Common myeloid progenitor, CD34-positive (primary cell): ENCODE results near the gene TBCD.

ENCODE experiments used
- CTCF ChIA-PET: fragments of 350-600 bp; sonication (Branson Sonifier 250); formaldehyde crosslinking; loops from one replicate; lab custom pipeline; 2021; ENCODE audit warnings: antibody characterized with exemption; lab: Charles Lee
- POLR2A ChIA-PET: fragments of 350-600 bp; sonication (Branson Sonifier 250); formaldehyde crosslinking; loops from one replicate; lab custom pipeline; 2021; ENCODE audit warnings: antibody characterized with exemption; lab: Charles Lee
- DNase-seq, 3 donors: peaks; one replicate each; pipeline versions ENCODE4 v3.0.0 to v3.0.0-alpha.2; 2013
- H3K27ac ChIP-seq, 2 experiments: 1 replicate in 1 of 2; 2 replicates in 1 of 2; pipeline ENCODE4 v1.7.0; 2013; ENCODE audit warnings: inconsistent platforms in 2 of 2, low read length in 2 of 2, mild to moderate bottlenecking in 2 of 2, low read depth in 1 of 2, moderate library complexity in 1 of 2; ENCODE audit not compliant: severe bottlenecking in 2 of 2, insufficient read depth in 1 of 2, poor library complexity in 1 of 2
- H3K27me3 ChIP-seq, 5 experiments: replicated peaks in 2 of 5; 1 replicate in 3 of 5; 2 replicates in 2 of 5; pipeline versions ENCODE4 v1.6.1 to v1.7.0; 2013; ENCODE audit warnings: low read length in 4 of 5, mild to moderate bottlenecking in 2 of 5, moderate library complexity in 2 of 5, inconsistent platforms in 1 of 5; ENCODE audit not compliant: insufficient read depth in 5 of 5, control insufficient read depth in 4 of 5
- H3K36me3 ChIP-seq, 4 experiments: 1 replicate in 2 of 4; 2 replicates in 2 of 4; pipeline versions ENCODE4 v1.6.1 to v1.7.0; 2013; ENCODE audit warnings: low read length in 3 of 4, control low read depth in 1 of 4, mild to moderate bottlenecking in 1 of 4; ENCODE audit not compliant: control insufficient read depth in 4 of 4, insufficient read depth in 4 of 4
- H3K4me1 ChIP-seq, 4 experiments: 1 replicate in 3 of 4; 2 replicates in 1 of 4; pipeline versions ENCODE4 v1.6.1 to v1.7.1; 2013; ENCODE audit warnings: low read length in 3 of 4, mild to moderate bottlenecking in 3 of 4, control low read depth in 1 of 4, inconsistent platforms in 1 of 4, moderate library complexity in 1 of 4; ENCODE audit not compliant: control insufficient read depth in 4 of 4, insufficient read depth in 4 of 4; ENCODE audit errors: control extremely low read depth in 1 of 4
- H3K4me3 ChIP-seq, 7 experiments: 1 replicate in 4 of 7; 2 replicates in 3 of 7; pipeline versions ENCODE4 v1.5.1 to v1.7.0; 2013; ENCODE audit warnings: mild to moderate bottlenecking in 7 of 7, low read length in 6 of 7, moderate library complexity in 6 of 7, inconsistent platforms in 2 of 7, low read depth in 2 of 7, control low read depth in 1 of 7; ENCODE audit not compliant: insufficient read depth in 4 of 7, control insufficient read depth in 1 of 7; ENCODE audit errors: extremely low read depth in 1 of 7
- H3K9me3 ChIP-seq, 5 experiments: 1 replicate in 4 of 5; 2 replicates in 1 of 5; pipeline versions ENCODE4 v1.6.1 to v1.7.1; 2013; ENCODE audit warnings: low read length in 4 of 5, mild to moderate bottlenecking in 2 of 5, inconsistent platforms in 1 of 5, low read depth in 1 of 5, moderate library complexity in 1 of 5; ENCODE audit not compliant: control insufficient read depth in 4 of 5, insufficient read depth in 2 of 5; ENCODE audit errors: control extremely low read depth in 1 of 5
- WGBS: methylation state at CpG from one replicate; pipeline ENCODE4 v1.1.5; 2013; ENCODE audit not compliant: insufficient coverage; 5-methylcytosine and 5-hydroxymethylcytosine counted together

Gene TBCD

DNA sequence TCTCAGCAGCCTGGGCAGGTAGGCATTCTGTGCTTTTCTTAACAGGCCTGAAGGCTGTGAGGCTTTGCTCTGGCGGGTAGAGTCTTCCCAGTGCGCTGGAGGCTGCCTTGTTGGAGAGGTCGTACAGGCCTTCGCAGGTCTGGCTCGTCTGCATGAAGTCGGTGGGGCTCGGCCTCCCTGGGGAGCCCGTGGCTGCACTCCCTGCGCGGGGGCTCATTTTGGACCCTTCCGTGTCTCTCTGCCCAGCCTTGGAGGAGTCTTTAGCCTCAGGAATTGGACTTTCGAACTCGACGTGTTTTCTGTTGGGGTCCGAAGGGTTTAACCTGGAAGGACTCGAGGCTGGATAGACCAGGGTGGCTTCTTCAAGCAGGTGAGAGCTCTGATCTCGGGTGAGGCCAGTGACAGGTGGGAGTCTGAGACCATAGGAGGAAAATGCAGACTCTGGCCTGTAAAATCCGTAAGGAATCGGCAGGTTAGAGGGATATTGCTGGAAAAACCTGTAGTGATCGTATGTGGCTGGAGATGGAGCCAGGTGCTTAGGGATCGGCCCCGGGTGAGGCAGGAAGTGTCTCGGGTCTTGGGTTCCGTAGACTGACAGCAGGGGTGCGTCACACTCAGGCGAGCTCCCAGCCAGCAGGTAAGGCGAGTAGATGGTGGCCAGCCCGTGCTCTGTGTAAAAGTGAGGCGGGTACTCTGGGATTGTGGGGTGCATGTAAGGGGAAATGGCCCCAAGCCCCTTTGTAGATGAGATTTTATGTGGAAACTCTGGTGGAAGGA, 79.4 kb downstream of the TBCD start:
- ChIA-PET CTCF (interaction anchor here (1.5 to 2.3 kb wide), 2 partner anchors 14 to 163 kb away, joined by 4 to 7 read pairs; no protein-coding TSS in a partner anchor), POLR2A (no interaction called here)
- WGBS: 97% methylated on average over 29 of the region's 29 CpGs
- H3K27me3 ChIP-seq: no peaks in the 10 kb centered on the region
- H3K9me3 ChIP-seq: no peaks in the 10 kb centered on the region
- peaks cover 0 to 23% (median 15%) of the 10 kb centered on the region in 4 experiments for H3K36me3 ChIP-seq
- no peak overlapping the region for H3K27ac ChIP-seq
- no peak overlapping the region for H3K4me3 ChIP-seq
- DNase-seq: no peak
- no peaks in the 10 kb centered on the region for H3K4me1 ChIP-seq

DNA sequence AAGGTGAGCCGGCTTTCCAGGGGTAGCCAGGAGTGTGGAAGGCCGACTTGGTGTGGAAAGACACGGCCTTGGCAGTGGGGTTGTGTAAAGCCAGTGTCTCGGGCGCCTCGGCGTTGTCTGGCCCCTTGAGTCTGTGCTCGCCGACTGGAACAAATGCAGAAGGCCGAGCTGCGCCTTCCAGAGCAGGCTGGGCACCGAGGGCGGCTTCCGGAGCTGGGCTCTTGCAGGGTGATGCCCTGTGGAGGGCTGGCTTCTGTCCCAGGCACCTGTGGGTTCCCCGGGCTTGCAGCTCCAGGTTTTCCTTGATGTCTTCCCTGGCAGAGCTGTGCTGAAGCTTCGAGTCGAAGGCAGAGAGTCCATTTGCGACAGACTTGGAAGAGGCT, 79.9 kb downstream of the TBCD start:
- no peaks in the 10 kb centered on the region for H3K27me3 ChIP-seq
- H3K9me3 ChIP-seq: no peaks in the 10 kb centered on the region
- H3K36me3 ChIP-seq: peaks cover 0 to 25% (median 16%) of the 10 kb centered on the region in 4 experiments
- ChIA-PET POLR2A (no interaction called here), CTCF (interaction anchor here (2.3 kb wide), 1 partner anchor 14 kb away, joined by 7 read pairs; no protein-coding TSS in a partner anchor)
- H3K4me1 ChIP-seq: no peaks in the 10 kb centered on the region
- WGBS: 97% methylated on average over 18 of the region's 18 CpGs
- no peak for DNase-seq
- no peak overlapping the region for H3K27ac ChIP-seq
- no peak overlapping the region for H3K4me3 ChIP-seq

- CTCF ChIA-PET: no interaction called here
- Histone ChIP-seq H3K4me1 (no peaks in the 10 kb centered on the region), H3K4me3 (no peak overlapping the region), H3K36me3 (peaks cover 0 to 24% (median 16%) of the 10 kb centered on the region in 4 experiments), H3K9me3 (no peaks in the 10 kb centered on the region), H3K27me3 (no peaks in the 10 kb centered on the region), H3K27ac (no peak overlapping the region)
- POLR2A ChIA-PET: no interaction called here
- 98% methylated on average over 20 of the region's 20 CpGs for WGBS
- DNase-seq: no peak
Measured at GRCh38 chr17:82832411-82832810, 80.5 kb downstream of the TBCD start.

- H3K4me3 ChIP-seq: no peak overlapping the region
- peaks cover 0 to 4% (median 0%) of the 10 kb centered on the region in 4 experiments for H3K4me1 ChIP-seq
- WGBS: 97% methylated on average over 17 of the region's 20 CpGs
- H3K27ac ChIP-seq: no peak overlapping the region
- peaks cover 0 to 24% (median 14%) of the 10 kb centered on the region in 4 experiments for H3K36me3 ChIP-seq
- H3K27me3 ChIP-seq: no peaks in the 10 kb centered on the region
- no peaks in the 10 kb centered on the region for H3K9me3 ChIP-seq
- DNase-seq: no peak
- ChIA-PET CTCF (interaction anchor here (2.6 kb wide), 1 partner anchor 11 kb away, joined by 7 read pairs; no protein-coding TSS in a partner anchor), POLR2A (interaction anchor here (0.6 kb wide), 1 partner anchor 46 kb away, joined by 3 read pairs; no protein-coding TSS in a partner anchor)
Measured at GRCh38 chr17:82832881-82833475, 81.1 kb downstream of the TBCD start.

GRCh38 chr17:82835122-82835521, 83.3 kb downstream of the TBCD start:
- H3K27ac ChIP-seq: no peak overlapping the region
- H3K27me3 ChIP-seq: no peaks in the 10 kb centered on the region
- DNase-seq: no peak
- ChIA-PET POLR2A (no interaction called here), CTCF (interaction anchor here (0.6 to 2.6 kb wide), 3 partner anchors 9 to 285 kb away, joined by 3 to 7 read pairs (median 4); no protein-coding TSS in a partner anchor)
- no peaks in the 10 kb centered on the region for H3K9me3 ChIP-seq
- 100% methylated on average over 3 of the region's 9 CpGs for WGBS
- H3K4me3 ChIP-seq: no peak overlapping the region
- H3K36me3 ChIP-seq: peaks cover 0 to 18% (median 6%) of the 10 kb centered on the region in 4 experiments
- H3K4me1 ChIP-seq: peaks cover 0 to 4% (median 0%) of the 10 kb centered on the region in 4 experiments

DNA sequence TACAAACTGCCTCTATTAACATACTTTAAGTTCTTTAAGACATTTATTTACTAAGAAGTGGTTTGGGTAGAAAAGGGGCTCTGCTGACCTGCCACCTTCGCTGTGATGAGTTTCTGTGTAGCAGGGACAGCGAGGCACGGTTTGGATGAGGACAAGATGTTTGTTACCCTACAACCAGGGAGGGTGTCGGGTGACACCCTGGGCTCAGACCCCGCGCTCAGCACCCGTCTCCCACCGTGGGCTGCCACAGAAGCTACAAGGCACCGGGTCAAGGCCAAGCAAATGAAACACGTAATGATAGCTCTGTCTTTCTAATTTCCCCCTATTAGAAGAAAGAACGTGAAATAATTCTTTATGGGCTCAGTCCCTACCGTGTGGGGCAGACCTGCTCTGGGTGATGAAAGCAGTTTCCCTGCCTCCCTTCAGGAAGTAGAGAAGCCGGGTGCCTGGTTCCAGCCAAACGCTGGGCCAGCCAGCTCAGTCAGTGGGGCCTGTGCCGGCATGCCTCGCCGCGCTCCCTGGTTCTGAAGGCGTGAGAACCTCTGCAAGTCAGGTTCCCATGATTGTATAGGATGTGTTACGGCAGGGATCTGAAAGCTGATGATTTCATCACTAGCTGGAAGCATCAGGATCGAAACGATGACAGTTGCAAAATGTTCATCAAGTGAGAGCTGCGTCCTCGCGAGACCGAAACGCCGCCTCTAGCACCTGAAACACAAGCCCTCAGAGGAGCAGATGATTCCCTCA, 84.1 kb downstream of the TBCD start:
- DNase-seq: no peak
- Histone ChIP-seq H3K27me3 (no peaks in the 10 kb centered on the region), H3K27ac (no peak overlapping the region), H3K4me3 (no peak overlapping the region), H3K9me3 (no peaks in the 10 kb centered on the region), H3K4me1 (peaks cover 0 to 4% (median 0%) of the 10 kb centered on the region in 4 experiments), H3K36me3 (peaks cover 0 to 18% (median 5%) of the 10 kb centered on the region in 4 experiments)
- 97% methylated on average over 28 of the region's 28 CpGs for WGBS
- POLR2A ChIA-PET: no interaction called here
- CTCF ChIA-PET: interaction anchor here (1.4 to 3.0 kb wide), 5 partner anchors 8 to 47 kb away, joined by 3 to 9 read pairs (median 4); no protein-coding TSS in a partner anchor
